DND-41 (cell line): ENCODE measurements around the gene KCNJ6.

ENCODE experiments used
- ATAC-seq: fragments of 200-7000 bp; cut with Tn5 transposase; 3 replicates; pipeline ENCODE4 v1.9.1; 2021; ENCODE audit warnings: low read depth; ENCODE audit not compliant: insufficient read depth
- DNase-seq: peaks from one replicate; pipeline ENCODE4 v3.0.0-alpha.2; 2020
- H2AFZ ChIP-seq: 2 replicates; pipeline ENCODE4 v1.6.0; 2012; ENCODE audit warnings: low read depth, low read length
- H3K27ac ChIP-seq: 2 replicates; pipeline ENCODE4 v1.5.1; 2012; ENCODE audit warnings: low read length, inconsistent platforms
- H3K27me3 ChIP-seq: fragments of 200-600 bp; sonication (generic); 2 replicates; pipeline ENCODE4 v1.6.0; 2012; ENCODE audit warnings: low read length, mild to moderate bottlenecking, inconsistent platforms; ENCODE audit not compliant: insufficient read depth, poor library complexity
- H3K36me3 ChIP-seq: 2 replicates; pipeline ENCODE4 v1.5.1; 2012; ENCODE audit warnings: low read length, inconsistent platforms; ENCODE audit not compliant: insufficient read depth
- H3K4me1 ChIP-seq: 2 replicates; pipeline ENCODE4 v1.5.1; 2012; ENCODE audit warnings: mild to moderate bottlenecking, low read length; ENCODE audit not compliant: insufficient read depth
- H3K4me2 ChIP-seq: 2 replicates; pipeline ENCODE4 v1.6.0; 2012; ENCODE audit warnings: mild to moderate bottlenecking, moderate library complexity, low read length, inconsistent platforms; ENCODE audit not compliant: insufficient read depth
- H3K4me3 ChIP-seq, 2 experiments: fragments of 200-600 bp in 1 of 2; shearing (Covaris generic) in 1 of 2; 2 replicates each; pipeline ENCODE4 v1.5.1; 2012 to 2016; ENCODE audit warnings: inconsistent platforms in 2 of 2, low read length in 2 of 2, mild to moderate bottlenecking in 2 of 2, low read depth in 1 of 2, moderate library complexity in 1 of 2
- H3K79me2 ChIP-seq: 2 replicates; pipeline ENCODE4 v1.6.0; 2012; ENCODE audit warnings: low read length, inconsistent platforms; ENCODE audit not compliant: insufficient read depth
- H3K9ac ChIP-seq: 2 replicates; pipeline ENCODE4 v1.6.0; 2012; ENCODE audit warnings: low read depth, mild to moderate bottlenecking, inconsistent platforms, low read length, moderate library complexity
- H3K9me3 ChIP-seq: 2 replicates; pipeline ENCODE4 v1.5.1; 2012; ENCODE audit warnings: low read length, moderate library complexity, mild to moderate bottlenecking, inconsistent platforms; ENCODE audit not compliant: insufficient read depth, severe bottlenecking
- H4K20me1 ChIP-seq: 2 replicates; pipeline ENCODE4 v1.6.0; 2012; ENCODE audit warnings: low read length; ENCODE audit not compliant: insufficient read depth
- EZH2 ChIP-seq: IDR thresholded peaks from 3 replicates; pipeline ENCODE4 v1.6.1; 2012; ENCODE audit warnings: borderline replicate concordance, low read depth, mild to moderate bottlenecking, moderate library complexity, low read length, inconsistent platforms; ENCODE audit not compliant: severe bottlenecking
- TF ChIP-seq, protein P1 (sequence below): IDR thresholded peaks from 2 replicates; pipeline ENCODE4 v1.5.1; 2012; ENCODE audit warnings: borderline replicate concordance, low read length, moderate library complexity, mild to moderate bottlenecking; ENCODE audit not compliant: poor library complexity, severe bottlenecking; ENCODE audit errors: extremely low read depth

KCNJ6 gene

GRCh38 chr21:37827913-37828312, 88.3 kb downstream of the KCNJ6 start:
- Histone ChIP-seq H3K27me3 (peaks cover 20% of the 10 kb centered on the region), H2AFZ (no peak overlapping the region), H3K79me2 (no peaks in the 10 kb centered on the region), H3K4me3 (no peak overlapping the region), H4K20me1 (no peaks in the 10 kb centered on the region), H3K9me3 (no peaks in the 10 kb centered on the region), H3K4me2 (no peak overlapping the region), H3K4me1 (no peaks in the 10 kb centered on the region), H3K27ac (no peak overlapping the region), H3K9ac (no peak overlapping the region), H3K36me3 (no peaks in the 10 kb centered on the region)
- TF ChIP-seq, protein P1, sequence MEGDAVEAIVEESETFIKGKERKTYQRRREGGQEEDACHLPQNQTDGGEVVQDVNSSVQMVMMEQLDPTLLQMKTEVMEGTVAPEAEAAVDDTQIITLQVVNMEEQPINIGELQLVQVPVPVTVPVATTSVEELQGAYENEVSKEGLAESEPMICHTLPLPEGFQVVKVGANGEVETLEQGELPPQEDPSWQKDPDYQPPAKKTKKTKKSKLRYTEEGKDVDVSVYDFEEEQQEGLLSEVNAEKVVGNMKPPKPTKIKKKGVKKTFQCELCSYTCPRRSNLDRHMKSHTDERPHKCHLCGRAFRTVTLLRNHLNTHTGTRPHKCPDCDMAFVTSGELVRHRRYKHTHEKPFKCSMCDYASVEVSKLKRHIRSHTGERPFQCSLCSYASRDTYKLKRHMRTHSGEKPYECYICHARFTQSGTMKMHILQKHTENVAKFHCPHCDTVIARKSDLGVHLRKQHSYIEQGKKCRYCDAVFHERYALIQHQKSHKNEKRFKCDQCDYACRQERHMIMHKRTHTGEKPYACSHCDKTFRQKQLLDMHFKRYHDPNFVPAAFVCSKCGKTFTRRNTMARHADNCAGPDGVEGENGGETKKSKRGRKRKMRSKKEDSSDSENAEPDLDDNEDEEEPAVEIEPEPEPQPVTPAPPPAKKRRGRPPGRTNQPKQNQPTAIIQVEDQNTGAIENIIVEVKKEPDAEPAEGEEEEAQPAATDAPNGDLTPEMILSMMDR: no peak
- TF ChIP-seq EZH2: no peak
- ATAC-seq (no peak), DNase-seq (no peak)

- H3K27me3 ChIP-seq: peaks cover 18% of the 10 kb centered on the region
- H3K27ac ChIP-seq: no peak overlapping the region
- no peaks in the 10 kb centered on the region for H3K36me3 ChIP-seq
- H2AFZ ChIP-seq: no peak overlapping the region
- TF ChIP-seq EZH2: no peak
- TF ChIP-seq, protein P1: no peak
- DNase-seq (no peak), ATAC-seq (no peak)
- no peaks in the 10 kb centered on the region for H4K20me1 ChIP-seq
- no peak overlapping the region for H3K4me2 ChIP-seq
- no peaks in the 10 kb centered on the region for H3K79me2 ChIP-seq
- no peaks in the 10 kb centered on the region for H3K9me3 ChIP-seq
- H3K4me3 ChIP-seq: no peak overlapping the region
- no peaks in the 10 kb centered on the region for H3K4me1 ChIP-seq
- no peak overlapping the region for H3K9ac ChIP-seq
Observed at GRCh38 chr21:37821786-37822450, 94.3 kb downstream of the KCNJ6 start.

- DNase-seq (no peak), ATAC-seq (no peak)
- H3K27me3 ChIP-seq: peaks cover 15% of the 10 kb centered on the region
- no peaks in the 10 kb centered on the region for H3K4me1 ChIP-seq
- no peak overlapping the region for H3K9ac ChIP-seq
- no peak overlapping the region for H3K4me2 ChIP-seq
- H3K27ac ChIP-seq: no peak overlapping the region
- TF ChIP-seq EZH2: no peak
- TF ChIP-seq, protein P1: no peak
- no peak overlapping the region for H2AFZ ChIP-seq
- no peaks in the 10 kb centered on the region for H3K79me2 ChIP-seq
- H4K20me1 ChIP-seq: no peaks in the 10 kb centered on the region
- H3K9me3 ChIP-seq: no peaks in the 10 kb centered on the region
- H3K4me3 ChIP-seq: no peak overlapping the region
- H3K36me3 ChIP-seq: no peaks in the 10 kb centered on the region
Observed at GRCh38 chr21:37821092-37821491, 95.2 kb downstream of the KCNJ6 start.

DNA sequence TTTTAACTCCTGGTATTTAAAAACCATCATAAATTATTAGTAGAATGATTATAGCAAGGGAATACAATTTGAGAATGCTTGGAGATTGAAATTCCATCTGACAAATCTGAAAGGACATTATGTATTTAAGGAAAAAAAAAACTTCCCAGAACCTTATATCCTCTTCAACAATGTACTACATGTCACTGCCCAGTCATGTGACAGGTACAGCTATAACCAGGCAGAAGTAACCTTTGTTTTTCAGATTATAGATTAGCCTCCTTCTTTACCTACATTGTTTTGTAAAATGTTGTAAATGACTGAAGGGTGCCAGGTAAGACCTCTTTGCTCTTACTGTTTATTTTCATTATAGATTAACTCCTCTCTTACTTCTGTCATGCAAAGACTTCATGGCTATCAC, 96.9 kb downstream of the KCNJ6 start:
- H3K4me3 ChIP-seq: no peak overlapping the region
- peaks cover 13% of the 10 kb centered on the region for H3K27me3 ChIP-seq
- no peak for TF ChIP-seq EZH2
- TF ChIP-seq, protein P1: no peak
- H3K4me2 ChIP-seq: no peak overlapping the region
- DNase-seq: no peak
- no peak for ATAC-seq
- no peaks in the 10 kb centered on the region for H3K9me3 ChIP-seq
- no peak overlapping the region for H3K9ac ChIP-seq
- H3K36me3 ChIP-seq: no peaks in the 10 kb centered on the region
- H2AFZ ChIP-seq: no peak overlapping the region
- no peak overlapping the region for H3K27ac ChIP-seq
- no peaks in the 10 kb centered on the region for H3K79me2 ChIP-seq
- H3K4me1 ChIP-seq: no peaks in the 10 kb centered on the region
- H4K20me1 ChIP-seq: no peaks in the 10 kb centered on the region
